GM21447 (cell line): ENCODE data around the gene FBP1.

ENCODE experiments used
- ATAC-seq: cut with Tn5 transposase; IDR thresholded peaks from one replicate; pipeline ENCODE4 v1.9.1; 2021; ENCODE audit not compliant: unreplicated experiment

FBP1 gene

GRCh38 chr9:94639061-94639998, at the start of gene FBP1:
FBP1 (minus strand) TSS chr9:94639518; CDS start chr9:94639310, 208 bp downstream.
- peak; percentile 73 for ATAC-seq

- no peak for ATAC-seq
Observed at GRCh38 chr9:94687451-94687850, 48.1 kb upstream of the FBP1 start.

GRCh38 chr9:94685359-94685758, 46.0 kb upstream of the FBP1 start:
- ATAC-seq = no peak

GRCh38 chr9:94681508-94681907, 42.2 kb upstream of the FBP1 start:
- ATAC-seq = no peak

GRCh38 chr9:94680621-94681020, 41.3 kb upstream of the FBP1 start:
- no peak for ATAC-seq

GRCh38 chr9:94680020-94680419, 40.7 kb upstream of the FBP1 start:
- no peak for ATAC-seq

GRCh38 chr9:94679587-94679986, 40.3 kb upstream of the FBP1 start:
- ATAC-seq = no peak

- no peak for ATAC-seq
Observed at GRCh38 chr9:94677929-94678328, 38.6 kb upstream of the FBP1 start.

- no peak for ATAC-seq
Observed at GRCh38 chr9:94676446-94677131, 37.3 kb upstream of the FBP1 start.

- ATAC-seq = no peak
Observed at GRCh38 chr9:94675008-94675881, 35.9 kb upstream of the FBP1 start.

GRCh38 chr9:94672811-94673487, 33.6 kb upstream of the FBP1 start:
- ATAC-seq = no peak

- ATAC-seq = peak; percentile 77
Observed at GRCh38 chr9:94668928-94669729, 29.8 kb upstream of the FBP1 start.

- no peak for ATAC-seq
Observed at GRCh38 chr9:94668418-94668927, 29.2 kb upstream of the FBP1 start.

GRCh38 chr9:94666364-94667099, 27.2 kb upstream of the FBP1 start:
- ATAC-seq = no peak

- no peak for ATAC-seq
Observed at GRCh38 chr9:94665613-94666012, 26.3 kb upstream of the FBP1 start.

GRCh38 chr9:94664801-94665200, 25.5 kb upstream of the FBP1 start:
- no peak for ATAC-seq

GRCh38 chr9:94663640-94664039, 24.3 kb upstream of the FBP1 start:
- no peak for ATAC-seq

GRCh38 chr9:94663140-94663539, 23.8 kb upstream of the FBP1 start:
- ATAC-seq = no peak
